Measurements from ENCODE around the gene ZNF527. TPM values are rescaled to one million over a fixed set of nuclear protein-coding genes. Genes with fewer than 3 reads are reported as not detected.

The ZNF527 gene
- total RNA-seq, 1 experiment from 2014 or later, result 8.9 TPM

DNA sequence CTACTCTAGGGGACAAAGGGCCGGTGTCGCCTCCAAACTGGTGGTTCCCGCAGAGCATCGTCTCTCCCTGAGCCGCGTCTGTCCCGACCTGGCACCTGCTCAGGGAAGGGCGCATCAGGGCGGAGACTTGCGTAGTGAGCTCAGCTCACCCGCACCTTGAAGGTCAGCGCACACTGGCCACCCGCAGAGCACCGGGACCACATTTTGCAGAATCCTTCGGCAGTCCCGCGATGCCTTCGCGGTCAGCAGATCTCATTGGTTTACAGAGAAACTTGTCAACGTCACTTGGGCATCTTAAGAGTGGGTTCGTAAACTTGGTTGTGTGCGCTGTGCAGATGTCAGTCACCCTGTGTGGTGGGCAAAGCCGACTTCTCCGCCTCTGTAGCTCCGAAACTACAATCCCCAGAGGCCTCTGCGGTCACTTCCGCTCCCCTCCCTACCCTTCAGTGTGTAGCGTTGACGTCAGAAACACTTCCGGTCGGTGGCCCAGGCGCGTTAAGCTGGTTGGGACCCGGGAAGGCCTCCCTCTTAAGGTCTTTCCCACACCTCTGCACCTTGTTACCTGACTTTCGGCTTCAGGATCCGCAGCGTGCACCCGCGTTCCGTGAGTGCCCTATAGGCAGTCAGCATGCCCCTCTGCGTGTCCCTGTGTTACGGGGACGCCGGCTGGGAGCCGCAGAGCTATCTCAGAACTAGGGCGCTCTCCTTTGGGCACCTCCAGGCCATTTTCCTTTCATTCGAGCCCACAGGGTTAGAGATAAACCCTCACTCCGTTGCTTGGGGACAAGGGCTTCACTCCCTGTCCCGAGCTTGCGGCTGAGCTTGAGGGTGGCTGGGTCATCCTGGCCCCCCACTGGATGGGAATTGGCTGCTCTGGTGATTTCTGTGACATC is 36.5 kb upstream of the ZNF527 start:
- POLR2A ChIA-PET, result interaction anchor here (1.3 kb wide), 1 partner anchor 17 kb away, joined by 14 read pairs; no protein-coding TSS in a partner anchor
- peak overlapping the region; percentile 96 for H3K27ac ChIP-seq (ENCODE audit: low read length)
- no peaks in the 10 kb centered on the region for H3K27me3 ChIP-seq (ENCODE audit: control insufficient read depth, insufficient read depth, low read length)
- no peaks in the 10 kb centered on the region for H3K9me3 ChIP-seq (ENCODE audit: control insufficient read depth, insufficient read depth, low read depth, low read length)
- intact Hi-C loops (cut with micrococcal nuclease; ENCODE audit: unreplicated experiment) (no loop called here), in situ Hi-C loops (cut with HindIII; ENCODE audit: low pct_unique_long_range_greater_than_20kb, low sequenced_read_pairs) (no loop called here)
- ATAC-seq, result peak; percentile 99
- TF ChIP-seq REST (IDR thresholded peaks at IDR 0.05; ENCODE audit: insufficient read depth in 1 of 2, low read depth in 2 of 2, low read length in 1 of 2) (no peak; a peak in 1 of 4 replicates), TCF7L2 (IDR thresholded peaks at IDR 0.05; ENCODE audit: low read depth, low read length) (peak; percentile 70; the same call in 1 of the 2 replicates), POLR2AphosphoS5 (IDR thresholded peaks at IDR 0.05; ENCODE audit: low read depth, low read length) (peak; percentile 96), SIN3A (IDR thresholded peaks at IDR 0.05; ENCODE audit: borderline replicate concordance, insufficient read depth, low read depth, low read length) (0 out of 2 replicates have a peak, but pooled peaks have one; percentile 79)
- TF ChIP-seq, protein P1, sequence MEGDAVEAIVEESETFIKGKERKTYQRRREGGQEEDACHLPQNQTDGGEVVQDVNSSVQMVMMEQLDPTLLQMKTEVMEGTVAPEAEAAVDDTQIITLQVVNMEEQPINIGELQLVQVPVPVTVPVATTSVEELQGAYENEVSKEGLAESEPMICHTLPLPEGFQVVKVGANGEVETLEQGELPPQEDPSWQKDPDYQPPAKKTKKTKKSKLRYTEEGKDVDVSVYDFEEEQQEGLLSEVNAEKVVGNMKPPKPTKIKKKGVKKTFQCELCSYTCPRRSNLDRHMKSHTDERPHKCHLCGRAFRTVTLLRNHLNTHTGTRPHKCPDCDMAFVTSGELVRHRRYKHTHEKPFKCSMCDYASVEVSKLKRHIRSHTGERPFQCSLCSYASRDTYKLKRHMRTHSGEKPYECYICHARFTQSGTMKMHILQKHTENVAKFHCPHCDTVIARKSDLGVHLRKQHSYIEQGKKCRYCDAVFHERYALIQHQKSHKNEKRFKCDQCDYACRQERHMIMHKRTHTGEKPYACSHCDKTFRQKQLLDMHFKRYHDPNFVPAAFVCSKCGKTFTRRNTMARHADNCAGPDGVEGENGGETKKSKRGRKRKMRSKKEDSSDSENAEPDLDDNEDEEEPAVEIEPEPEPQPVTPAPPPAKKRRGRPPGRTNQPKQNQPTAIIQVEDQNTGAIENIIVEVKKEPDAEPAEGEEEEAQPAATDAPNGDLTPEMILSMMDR (IDR thresholded peaks at IDR 0.05), result no peak
- peaks cover 27% of the 10 kb centered on the region for H3K4me1 ChIP-seq (ENCODE audit: control insufficient read depth, insufficient read depth, low read length)
- H3K36me3 ChIP-seq (ENCODE audit: control insufficient read depth, insufficient read depth, low read length), result peaks cover 2% of the 10 kb centered on the region; the same call in 1 of the 2 replicates
- peak; percentile 64 for DNase-seq (ENCODE audit: low read depth, low spot score)
- CTCF ChIA-PET, result interaction anchor here (0.6 kb wide), 1 partner anchor 627 kb away, joined by 4 read pairs; no protein-coding TSS in a partner anchor
- peak overlapping the region; percentile 89 to 97 for H3K4me3 ChIP-seq (ENCODE audit: low read depth in 2 of 2, low read length in 2 of 2)
- BruUV-seq (replicated peaks), result TSS peak; percentile 42

DNA sequence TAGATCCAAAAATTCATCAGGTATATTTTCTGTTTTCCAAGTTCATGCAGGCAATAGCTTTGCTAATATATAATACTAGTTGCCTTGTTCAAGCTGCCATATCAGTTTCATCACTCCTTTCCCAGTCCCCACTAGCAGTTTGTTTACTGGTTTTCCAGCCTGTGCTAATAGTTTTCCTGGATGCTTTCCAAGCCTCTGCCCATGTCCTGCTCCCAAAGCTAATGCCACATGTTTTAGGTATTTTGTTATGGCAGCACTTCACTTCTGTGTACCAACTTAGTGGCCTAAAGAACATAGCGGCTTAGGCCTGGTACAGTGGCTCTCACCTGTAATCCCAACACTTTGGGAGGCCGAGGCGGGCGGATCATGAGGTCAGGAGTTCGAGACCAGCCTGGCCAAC is 28.1 kb upstream of the ZNF527 start:
- no peak overlapping the region for H3K27ac ChIP-seq (ENCODE audit: low read length)
- H3K36me3 ChIP-seq (ENCODE audit: control insufficient read depth, insufficient read depth, low read length), result no peaks in the 10 kb centered on the region
- H3K4me1 ChIP-seq (ENCODE audit: control insufficient read depth, insufficient read depth, low read length), result 0 out of 2 replicates have a peak, but pooled peaks cover 4% of the 10 kb centered on the region
- no peak for ATAC-seq
- in situ Hi-C loops (cut with HindIII; ENCODE audit: low pct_unique_long_range_greater_than_20kb, low sequenced_read_pairs) (no loop called here), intact Hi-C loops (cut with micrococcal nuclease; ENCODE audit: unreplicated experiment) (no loop called here)
- no peak for DNase-seq (ENCODE audit: low read depth, low spot score)
- no peaks in the 10 kb centered on the region for H3K27me3 ChIP-seq (ENCODE audit: control insufficient read depth, insufficient read depth, low read length)
- POLR2A ChIA-PET, result no interaction called here
- no peak overlapping the region for H3K4me3 ChIP-seq (ENCODE audit: low read depth in 2 of 2, low read length in 2 of 2)
- TF ChIP-seq TCF7L2 (IDR thresholded peaks at IDR 0.05; ENCODE audit: low read depth, low read length) (no peak), REST (IDR thresholded peaks at IDR 0.05; ENCODE audit: insufficient read depth in 1 of 2, low read depth in 2 of 2, low read length in 1 of 2) (no peak), POLR2AphosphoS5 (IDR thresholded peaks at IDR 0.05; ENCODE audit: low read depth, low read length) (no peak), SIN3A (IDR thresholded peaks at IDR 0.05; ENCODE audit: borderline replicate concordance, insufficient read depth, low read depth, low read length) (no peak)
- TF ChIP-seq, protein P1 (IDR thresholded peaks at IDR 0.05), result no peak
- no TSS peak for BruUV-seq (replicated peaks)
- H3K9me3 ChIP-seq (ENCODE audit: control insufficient read depth, insufficient read depth, low read depth, low read length), result no peaks in the 10 kb centered on the region; the same call in 1 of the 2 replicates
- CTCF ChIA-PET, result interaction anchor here (0.6 kb wide), 1 partner anchor 784 kb away, joined by 5 read pairs; no protein-coding TSS in a partner anchor

Data from Panc1 (cell line).